Caki2 (cell line): ENCODE results near the gene ARHGAP4. TPM values are rescaled to one million over a fixed set of nuclear protein-coding genes. Genes with fewer than 3 reads are reported as not detected.

Experiments
- DNase-seq: peaks from one replicate; pipeline ENCODE4 v3.0.0-alpha.2; 2015; ENCODE audit warnings: low read depth
- in situ Hi-C: cut with HindIII; loops from 2 replicates; pipeline ENCODE4 v1.10.0; 2016; ENCODE audit warnings: low sequenced_read_pairs, low pct_unique_long_range_greater_than_20kb, mixed read lengths
- total RNA-seq: library from RNA; depleted of rRNA; stranded (reverse); fragments of >200 nt; shearing (Covaris generic); gene quantifications from 2 replicates; pipeline ENCODE4 v1.2.3, GENCODE V29; 2014; ENCODE audit warnings: low replicate concordance

Gene ARHGAP4
- total RNA-seq, 1 experiment from 2014 or later: 15.3 TPM

DNA sequence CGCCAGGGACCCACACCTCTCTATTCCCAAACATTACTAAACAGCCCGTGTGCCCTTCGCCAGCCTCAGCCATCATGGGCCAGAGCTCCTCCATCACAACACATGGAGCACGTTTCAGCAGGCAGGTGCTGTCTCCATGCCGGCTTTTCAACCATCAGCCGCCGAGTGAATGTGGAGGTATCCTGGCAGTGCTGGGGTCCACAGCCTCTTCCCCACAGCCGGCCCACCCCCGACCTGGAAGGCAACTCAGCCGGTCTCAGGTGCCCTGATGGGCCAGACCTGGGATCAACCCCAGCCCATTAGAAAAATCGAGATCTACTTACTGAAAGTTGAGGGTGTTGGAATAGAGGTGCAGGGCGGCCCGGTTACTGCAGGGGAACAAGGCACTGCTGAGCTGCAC, 5.7 kb upstream of the ARHGAP4 start:
- no peak for DNase-seq
- in situ Hi-C loops: no loop called here

DNA sequence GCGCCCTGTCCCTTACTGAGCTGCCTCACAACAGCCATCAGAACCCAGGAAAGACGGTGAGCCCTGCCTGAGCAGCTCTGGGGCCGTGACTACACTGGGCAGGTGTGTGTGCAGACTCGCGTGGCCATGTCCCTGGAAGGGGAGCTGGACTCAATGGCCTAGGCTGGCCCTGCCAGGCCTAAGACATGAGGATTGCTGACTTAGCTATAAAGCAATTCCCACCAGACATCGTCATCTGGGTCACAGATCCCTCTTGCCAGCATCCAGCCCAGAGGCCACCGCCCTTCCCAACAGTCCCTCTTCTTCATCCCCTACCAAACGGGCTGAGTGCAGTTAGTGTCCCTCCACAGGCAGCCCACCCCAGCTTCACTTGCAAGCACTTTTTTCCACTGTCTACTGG, 5.1 kb upstream of the ARHGAP4 start:
- in situ Hi-C loops: no loop called here
- DNase-seq: no peak

GRCh38 chrX:153930011-153930910, 4.2 kb upstream of the ARHGAP4 start:
- in situ Hi-C loops: no loop called here
- no peak for DNase-seq

DNA sequence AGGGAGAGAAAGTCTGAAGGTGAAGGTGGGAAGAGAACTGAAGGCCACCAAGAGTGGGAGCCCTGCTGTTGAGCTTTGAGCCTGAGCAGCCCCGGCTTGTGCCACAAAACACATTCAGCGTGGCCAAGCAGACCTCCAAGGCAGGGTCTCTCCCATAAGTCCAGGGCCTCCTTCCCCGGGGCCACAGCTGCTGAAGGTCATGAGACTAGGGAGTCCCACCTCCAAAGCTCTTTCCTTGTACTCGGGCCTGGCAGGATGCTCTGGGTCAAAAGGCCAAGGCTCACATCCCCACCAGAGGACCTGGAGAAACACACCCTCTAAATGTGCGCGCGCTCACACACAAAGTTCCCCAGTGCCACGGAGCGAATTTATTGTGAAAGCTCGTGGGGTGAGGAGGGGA, 3.5 kb upstream of the ARHGAP4 start:
- in situ Hi-C loops: no loop called here
- no peak for DNase-seq

DNA sequence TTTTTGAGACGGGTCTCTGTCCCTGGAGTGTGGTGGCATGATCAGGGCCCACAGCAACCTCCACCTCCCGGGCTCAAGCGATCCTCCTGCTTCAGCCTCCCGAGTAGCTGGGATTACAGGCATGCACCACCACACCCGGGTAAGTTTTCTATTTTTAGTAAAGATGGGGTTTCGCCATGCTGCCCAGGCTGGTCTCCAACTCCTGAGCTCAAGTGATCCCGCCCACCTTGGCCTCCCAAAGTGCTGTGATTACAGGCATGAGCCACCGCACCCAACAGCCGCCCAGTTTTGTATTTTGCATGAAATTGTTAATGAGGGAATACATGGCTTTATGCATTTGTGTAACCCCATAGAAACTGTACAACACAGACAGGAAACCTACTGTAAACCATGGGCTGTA, 2.8 kb upstream of the ARHGAP4 start:
- no peak for DNase-seq
- in situ Hi-C loops: no loop called here

- peak; percentile 98 for DNase-seq
- in situ Hi-C loops: no loop called here
Measured at GRCh38 chrX:153927922-153928760, 2.1 kb upstream of the ARHGAP4 start.

- in situ Hi-C loops: no loop called here
- DNase-seq: no peak
Measured at GRCh38 chrX:153927672-153927921, 1.5 kb upstream of the ARHGAP4 start.

- DNase-seq: no peak
- in situ Hi-C loops: no loop called here
Measured at GRCh38 chrX:153926858-153927671, 1.0 kb upstream of the ARHGAP4 start.

- DNase-seq: no peak
- in situ Hi-C loops: no loop called here
Measured at GRCh38 chrX:153926552-153926857, 441 bp upstream of the ARHGAP4 start.

GRCh38 chrX:153925387-153925738, 701 bp downstream of the ARHGAP4 start:
- no peak for DNase-seq
- in situ Hi-C loops: no loop called here

GRCh38 chrX:153924149-153924861, 1.8 kb downstream of the ARHGAP4 start:
- in situ Hi-C loops: no loop called here
- DNase-seq: no peak

DNA sequence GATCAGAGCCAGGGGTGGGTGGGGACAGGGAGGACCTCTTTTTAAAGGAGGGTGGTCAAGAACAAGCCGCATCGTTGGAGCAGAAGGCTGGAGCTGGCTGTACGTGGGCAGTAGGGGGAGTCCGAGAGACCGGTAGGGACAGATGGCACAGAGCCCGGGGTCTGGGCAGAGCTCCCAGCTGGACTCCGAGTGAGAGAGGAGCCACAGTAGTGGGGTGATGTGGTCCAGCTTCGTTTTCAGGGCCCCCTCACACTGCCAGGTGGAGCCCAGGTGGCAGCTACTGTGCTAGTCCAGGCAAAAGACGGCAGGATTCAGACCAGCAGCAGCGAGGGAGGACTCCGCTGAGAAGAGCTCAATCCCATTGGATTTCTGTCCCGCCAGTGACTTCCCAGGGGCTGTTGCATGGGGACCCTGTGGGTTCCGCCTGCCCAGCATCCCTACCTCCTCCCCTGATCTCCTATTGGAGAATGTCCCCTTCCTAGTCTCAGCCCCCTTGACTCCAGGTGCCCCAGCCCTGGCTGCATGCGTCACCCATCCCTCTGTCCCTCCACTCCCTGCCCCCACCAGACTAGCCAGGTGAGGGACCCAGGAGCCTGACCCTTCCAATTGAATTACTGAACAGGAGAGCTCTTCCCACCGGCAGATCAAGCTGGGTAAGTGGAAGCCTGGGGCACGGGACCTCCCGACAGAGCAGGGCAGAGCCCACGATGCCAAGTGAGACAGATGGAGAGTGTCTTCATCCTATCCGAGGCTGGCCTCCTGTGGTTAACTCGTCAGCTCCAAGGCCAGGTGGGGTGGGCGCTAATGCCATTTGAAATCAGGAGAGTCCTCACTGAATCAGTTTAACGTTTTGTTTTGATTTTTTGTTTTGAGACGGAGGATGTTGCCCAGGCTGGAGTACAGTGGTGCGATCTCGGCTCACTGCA, 2.9 kb downstream of the ARHGAP4 start:
- in situ Hi-C loops: no loop called here
- DNase-seq: no peak

GRCh38 chrX:153921511-153922446, 4.3 kb downstream of the ARHGAP4 start:
- in situ Hi-C loops: no loop called here
- DNase-seq: no peak

- no peak for DNase-seq
- in situ Hi-C loops: no loop called here
Measured at GRCh38 chrX:153921070-153921469, 5.0 kb downstream of the ARHGAP4 start.

GRCh38 chrX:153920546-153920945, 5.5 kb downstream of the ARHGAP4 start:
- in situ Hi-C loops: no loop called here
- DNase-seq: no peak

GRCh38 chrX:153919281-153919680, 6.8 kb downstream of the ARHGAP4 start:
- in situ Hi-C loops: no loop called here
- DNase-seq: no peak

- in situ Hi-C loops: no loop called here
- no peak for DNase-seq
Measured at GRCh38 chrX:153917869-153918268, 8.2 kb downstream of the ARHGAP4 start.
